B cell (primary cell): ENCODE results near the gene MRPS23. TPM values are rescaled to one million over a fixed set of nuclear protein-coding genes. Genes with fewer than 3 reads are reported as not detected.

Source experiments
- ATAC-seq: fragments of 200-7000 bp; cut with Tn5 transposase; one replicate; pipeline ENCODE4 v1.10.0; 2021; ENCODE audit warnings: low read depth, mild to moderate bottlenecking, moderate number of reproducible peaks, moderate library complexity
- CTCF ChIA-PET: fragments of 350-600 bp; sonication (Branson Sonifier 250); formaldehyde crosslinking; loops from one replicate; lab custom pipeline; 2021; ENCODE audit warnings: antibody characterized with exemption, inconsistent platforms; lab: Charles Lee
- POLR2A ChIA-PET: fragments of 350-600 bp; sonication (Branson Sonifier 250); formaldehyde crosslinking; loops from one replicate; lab custom pipeline; 2021; ENCODE audit warnings: antibody characterized with exemption; lab: Charles Lee
- DNase-seq: peaks from one replicate; pipeline ENCODE4 v3.0.0; 2013
- H2AFZ ChIP-seq: 2 replicates; pipeline ENCODE4 v1.6.1; 2012; ENCODE audit warnings: mild to moderate bottlenecking, low read depth, low read length; ENCODE audit not compliant: insufficient read depth, poor library complexity, severe bottlenecking
- H3K27ac ChIP-seq, 2 donors: 1 replicate in 1 of 2; 2 replicates in 1 of 2; pipeline ENCODE4 v1.5.1; 2012 to 2013; ENCODE audit warnings: low read length in 2 of 2, mild to moderate bottlenecking in 2 of 2, moderate library complexity in 1 of 2
- H3K27me3 ChIP-seq, 4 experiments: fragments of 200-600 bp in 1 of 4; sonication (generic) in 1 of 4; replicated peaks in 1 of 4; 1 replicate in 2 of 4; 2 replicates in 2 of 4; pipeline versions ENCODE4 v1.6.1 to v1.7.0; 2013 to 2016; ENCODE audit warnings: low read length in 3 of 4, mild to moderate bottlenecking in 2 of 4, mixed read lengths in 1 of 4, moderate library complexity in 1 of 4; ENCODE audit not compliant: insufficient read depth in 4 of 4, control insufficient read depth in 3 of 4; ENCODE audit errors: control extremely low read depth in 1 of 4
- H3K36me3 ChIP-seq, 2 experiments: replicated peaks in 1 of 2; 1 replicate in 1 of 2; 2 replicates in 1 of 2; pipeline versions ENCODE4 v1.6.1 to v1.7.1; 2013; ENCODE audit warnings: low read length in 1 of 2; ENCODE audit not compliant: insufficient read depth in 2 of 2, control insufficient read depth in 1 of 2; ENCODE audit errors: control extremely low read depth in 1 of 2, extremely low read depth in 1 of 2
- H3K4me1 ChIP-seq, 2 donors: fragments of 200-600 bp in 1 of 2; sonication (generic) in 1 of 2; 1 replicate in 1 of 2; 2 replicates in 1 of 2; pipeline versions ENCODE4 v1.5.1 to v1.6.1; 2013 to 2017; ENCODE audit warnings: low read length in 2 of 2; ENCODE audit not compliant: control insufficient read depth in 2 of 2, insufficient read depth in 2 of 2
- H3K4me2 ChIP-seq: replicated peaks from 2 replicates; pipeline ENCODE3; 2012; ENCODE audit warnings: mild to moderate bottlenecking, low read depth, low read length; ENCODE audit not compliant: poor library complexity, severe bottlenecking
- H3K4me3 ChIP-seq, 5 experiments: fragments of 200-600 bp in 1 of 5; sonication (generic) in 1 of 5; 1 replicate in 3 of 5; 2 replicates in 2 of 5; pipeline versions ENCODE4 v1.5.1 to v1.7.0; 2011 to 2016; ENCODE audit warnings: low read length in 4 of 5, mild to moderate bottlenecking in 4 of 5, low read depth in 2 of 5, control low read depth in 1 of 5, moderate library complexity in 1 of 5; ENCODE audit not compliant: insufficient read depth in 1 of 5; ENCODE audit errors: control extremely low read depth in 1 of 5, extremely low read depth in 1 of 5
- H3K79me2 ChIP-seq: fragments of 200-600 bp; sonication (generic); one replicate; pipeline ENCODE4 v1.6.0; 2016; ENCODE audit warnings: low read length; ENCODE audit not compliant: control insufficient read depth, insufficient read depth
- H3K9ac ChIP-seq: fragments of 200-600 bp; sonication (generic); 2 replicates; pipeline ENCODE4 v1.6.1; 2017; ENCODE audit warnings: mild to moderate bottlenecking, low read length, moderate library complexity
- H3K9me3 ChIP-seq, 3 donors: one replicate each; pipeline versions ENCODE4 v1.6.1 to v1.7.1; 2013; ENCODE audit warnings: low read length in 2 of 3; ENCODE audit not compliant: control insufficient read depth in 2 of 3, insufficient read depth in 1 of 3; ENCODE audit errors: control extremely low read depth in 1 of 3
- H4K20me1 ChIP-seq: 2 replicates; pipeline ENCODE4 v1.6.0; 2012; ENCODE audit warnings: mild to moderate bottlenecking, low read length; ENCODE audit not compliant: insufficient read depth, control insufficient read depth, poor library complexity, severe bottlenecking
- H3K27ac Mint-ChIP-seq: one replicate; pipeline ENCODE4 v1.8.0; 2021; ENCODE audit warnings: mixed read lengths
- H3K27me3 Mint-ChIP-seq: one replicate; pipeline ENCODE4 v1.8.0; 2021; ENCODE audit warnings: mixed read lengths
- H3K4me1 Mint-ChIP-seq: one replicate; pipeline ENCODE4 v1.8.0; 2021; ENCODE audit warnings: mixed read lengths
- H3K4me3 Mint-ChIP-seq: one replicate; pipeline ENCODE4 v1.8.0; 2021; ENCODE audit warnings: mixed read lengths
- H3K9me3 Mint-ChIP-seq: one replicate; pipeline ENCODE4 v1.8.0; 2022; ENCODE audit warnings: mixed read lengths; ENCODE audit not compliant: insufficient read depth
- EZH2 ChIP-seq: IDR thresholded peaks from 2 replicates; pipeline ENCODE4 v1.6.1; 2012; ENCODE audit warnings: borderline replicate concordance, low read depth, mild to moderate bottlenecking, moderate library complexity, low read length; ENCODE audit not compliant: insufficient read depth, poor library complexity, severe bottlenecking
- WGBS: methylation state at CpG from one replicate; pipeline ENCODE4 v1.1.5; 2013; ENCODE audit warnings: missing lambda C conversion rate; ENCODE audit not compliant: insufficient coverage; 5-methylcytosine and 5-hydroxymethylcytosine counted together
- intact Hi-C: fragments of 100-400 bp; cut with micrococcal nuclease; formaldehyde crosslinking; loops from one replicate; pipeline ENCODE4 v1.10.0; 2022
- polyA plus RNA-seq: library from polyadenylated mRNA; depleted of rRNA; stranded (reverse); fragments of >200 nt; gene quantifications from 2 replicates; pipeline ENCODE4 v1.2.3, GENCODE V29; 2012
- total RNA-seq, 2 donors: library from RNA; stranded (reverse); fragments of 120-200 nt in 1 of 2; gene quantifications; 1 replicate in 1 of 2; 2 replicates in 1 of 2; pipeline versions ENCODE4 v1.2.3 to v1.2.4, GENCODE V29; 2013 to 2022
- TF ChIP-seq, protein P1 (sequence below): fragments of 200-600 bp; IDR thresholded peaks from one replicate; pipeline ENCODE4 v1.8.0; 2022; ENCODE audit warnings: antibody characterized with exemption, mild to moderate bottlenecking

Gene MRPS23
- total and polyA plus RNA-seq, 2 donors (not counting 1 experiment from before 2014, with no cell fraction given): 10.3 to 25.4 TPM

DNA sequence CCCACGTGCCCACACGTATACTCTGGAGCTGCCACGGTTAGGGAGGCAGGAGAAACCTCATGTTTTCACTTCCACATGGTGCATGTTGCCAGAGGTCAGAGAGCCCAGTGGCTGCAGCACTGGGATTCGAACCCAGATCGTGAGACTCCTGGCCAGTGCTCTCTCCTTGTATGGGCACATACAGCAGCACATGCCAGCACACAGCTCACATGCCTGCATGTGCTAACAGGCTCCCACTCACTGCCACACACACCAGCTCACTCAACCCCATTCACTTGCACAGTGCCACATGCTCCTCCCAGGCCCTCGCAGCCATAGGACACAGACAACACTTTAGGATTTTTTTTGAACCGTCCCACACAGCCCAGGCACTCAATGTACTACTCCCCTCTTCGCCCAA, 49.5 kb upstream of the MRPS23 start:
- peaks cover 22 to 30% of the 10 kb centered on the region in 2 donors for H3K4me1 ChIP-seq
- H3K9ac ChIP-seq: no peak overlapping the region
- ChIA-PET POLR2A (interaction anchor here (0.6 kb wide), 1 partner anchor 11 kb away, joined by 4 read pairs; no protein-coding TSS in a partner anchor), CTCF (interaction anchor here (1.4 to 2.4 kb wide), 3 partner anchors 44 to 100 kb away, joined by 4 to 8 read pairs (median 6); no protein-coding TSS in a partner anchor)
- H3K36me3 ChIP-seq: no peaks in the 10 kb centered on the region
- DNase-seq: no peak
- no peak overlapping the region for H2AFZ ChIP-seq
- H3K9me3 Mint-ChIP-seq: no peaks in the 10 kb centered on the region
- no peak overlapping the region for H3K27ac Mint-ChIP-seq
- TF ChIP-seq, protein P1, sequence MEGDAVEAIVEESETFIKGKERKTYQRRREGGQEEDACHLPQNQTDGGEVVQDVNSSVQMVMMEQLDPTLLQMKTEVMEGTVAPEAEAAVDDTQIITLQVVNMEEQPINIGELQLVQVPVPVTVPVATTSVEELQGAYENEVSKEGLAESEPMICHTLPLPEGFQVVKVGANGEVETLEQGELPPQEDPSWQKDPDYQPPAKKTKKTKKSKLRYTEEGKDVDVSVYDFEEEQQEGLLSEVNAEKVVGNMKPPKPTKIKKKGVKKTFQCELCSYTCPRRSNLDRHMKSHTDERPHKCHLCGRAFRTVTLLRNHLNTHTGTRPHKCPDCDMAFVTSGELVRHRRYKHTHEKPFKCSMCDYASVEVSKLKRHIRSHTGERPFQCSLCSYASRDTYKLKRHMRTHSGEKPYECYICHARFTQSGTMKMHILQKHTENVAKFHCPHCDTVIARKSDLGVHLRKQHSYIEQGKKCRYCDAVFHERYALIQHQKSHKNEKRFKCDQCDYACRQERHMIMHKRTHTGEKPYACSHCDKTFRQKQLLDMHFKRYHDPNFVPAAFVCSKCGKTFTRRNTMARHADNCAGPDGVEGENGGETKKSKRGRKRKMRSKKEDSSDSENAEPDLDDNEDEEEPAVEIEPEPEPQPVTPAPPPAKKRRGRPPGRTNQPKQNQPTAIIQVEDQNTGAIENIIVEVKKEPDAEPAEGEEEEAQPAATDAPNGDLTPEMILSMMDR: no peak
- TF ChIP-seq EZH2: no peak
- no peak overlapping the region for H3K4me2 ChIP-seq
- H3K79me2 ChIP-seq: no peaks in the 10 kb centered on the region
- no peaks in the 10 kb centered on the region for H4K20me1 ChIP-seq
- no peak overlapping the region for H3K27ac ChIP-seq
- H3K4me3 Mint-ChIP-seq: no peak overlapping the region
- intact Hi-C loops: no loop called here
- peaks cover 23% of the 10 kb centered on the region for H3K4me1 Mint-ChIP-seq
- ATAC-seq: no peak
- no peak overlapping the region for H3K4me3 ChIP-seq
- peaks cover 0 to 5% (median 0%) of the 10 kb centered on the region in 3 donors for H3K9me3 ChIP-seq
- H3K27me3 ChIP-seq: peaks cover 0 to 5% (median 1%) of the 10 kb centered on the region in 4 experiments
- peaks cover 19% of the 10 kb centered on the region for H3K27me3 Mint-ChIP-seq
- 79% methylated on average over 8 of the region's 8 CpGs for WGBS

DNA sequence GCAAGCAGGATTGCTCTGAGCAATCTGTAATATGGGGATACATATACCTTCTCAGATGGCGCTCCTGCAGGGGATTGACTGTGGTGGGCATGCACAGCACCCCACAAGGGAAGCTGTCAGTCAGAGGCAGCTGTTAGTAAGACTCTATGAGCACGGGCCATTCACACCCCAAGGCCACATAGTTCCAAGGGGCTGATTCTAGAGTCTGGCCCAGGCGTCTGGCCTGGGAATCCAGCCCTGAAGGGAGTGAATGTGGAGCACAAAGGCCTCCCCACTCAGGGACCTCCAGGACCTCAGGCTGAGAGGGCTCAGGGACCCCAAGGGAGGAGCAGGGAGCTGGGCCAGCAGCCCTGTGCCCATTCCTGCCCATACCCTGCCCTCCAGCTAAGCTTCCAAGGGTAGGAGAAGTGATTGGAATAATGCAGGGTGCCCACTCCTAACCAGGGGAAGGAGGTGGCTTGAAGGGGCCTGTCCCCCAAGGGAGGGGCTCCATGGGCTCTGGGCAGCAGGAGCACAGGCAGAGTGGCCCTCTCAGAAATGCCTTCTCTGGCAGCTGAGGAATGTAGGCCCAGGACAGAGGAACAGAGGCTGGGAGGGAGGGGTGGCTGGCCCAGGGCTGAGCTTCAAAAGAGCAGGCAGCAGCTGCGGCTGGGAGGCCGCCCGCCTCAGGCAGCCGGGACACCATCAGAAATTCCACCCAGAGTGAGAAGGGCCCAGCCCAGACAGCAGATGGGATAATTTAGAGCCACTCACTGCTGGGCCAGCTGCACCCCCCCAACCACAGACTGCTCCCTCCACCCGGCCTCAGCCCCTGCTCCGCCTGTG, 48.9 kb upstream of the MRPS23 start:
- intact Hi-C loops: no loop called here
- TF ChIP-seq EZH2: no peak
- TF ChIP-seq, protein P1: no peak
- POLR2A ChIA-PET: interaction anchor here (0.6 kb wide), 1 partner anchor 11 kb away, joined by 4 read pairs; no protein-coding TSS in a partner anchor
- Histone ChIP-seq H3K9ac (no peak overlapping the region), H3K79me2 (no peaks in the 10 kb centered on the region), H3K27me3 (peaks cover 0 to 3% (median 1%) of the 10 kb centered on the region in 4 experiments), H3K4me3 (no peak overlapping the region), H4K20me1 (no peaks in the 10 kb centered on the region), H3K4me1 (peaks cover 20 to 23% of the 10 kb centered on the region in 2 donors), H3K4me2 (no peak overlapping the region), H3K36me3 (no peaks in the 10 kb centered on the region), H3K27ac (no peak overlapping the region), H3K9me3 (peaks cover 0 to 5% (median 0%) of the 10 kb centered on the region in 3 donors), H2AFZ (no peak overlapping the region)
- 92% methylated on average over 9 of the region's 9 CpGs for WGBS
- no peak overlapping the region for H3K4me3 Mint-ChIP-seq
- peaks cover 19% of the 10 kb centered on the region for H3K4me1 Mint-ChIP-seq
- H3K27me3 Mint-ChIP-seq: peaks cover 20% of the 10 kb centered on the region
- DNase-seq (no peak), ATAC-seq (no peak)
- H3K27ac Mint-ChIP-seq: no peak overlapping the region
- CTCF ChIA-PET: interaction anchor here (0.6 to 2.4 kb wide), 6 partner anchors 9 to 101 kb away, joined by 3 to 8 read pairs (median 4); no protein-coding TSS in a partner anchor
- H3K9me3 Mint-ChIP-seq: no peaks in the 10 kb centered on the region
